Keratinocyte (primary cell): ENCODE data around the gene B4GALNT2. TPM values are rescaled to one million over a fixed set of nuclear protein-coding genes. Genes with fewer than 3 reads are reported as not detected.

ENCODE experiments used
- DNase-seq: peaks from one replicate; pipeline ENCODE4 v3.0.0-alpha.2; 2011; ENCODE audit warnings: low read depth, missing footprints, low spot score
- FAIRE-seq: peaks from 2 replicates; lab custom pipeline; 2011; peaks lifted over from hg19 to GRCh38; lab: Jason Lieb, UNC
- H2AFZ ChIP-seq: 2 replicates; pipeline ENCODE4 v1.6.0; 2012; ENCODE audit warnings: low read length, control low read depth, inconsistent platforms; ENCODE audit not compliant: control insufficient read depth
- H3K27ac ChIP-seq: 2 replicates; pipeline ENCODE4 v1.5.1; 2011; ENCODE audit warnings: low read length; ENCODE audit not compliant: control insufficient read depth, insufficient read depth
- H3K27me3 ChIP-seq: 3 replicates; pipeline ENCODE4 v1.6.0; 2011; ENCODE audit warnings: low read length; ENCODE audit not compliant: control insufficient read depth, insufficient read depth; ENCODE audit errors: extremely low read depth
- H3K36me3 ChIP-seq, 2 experiments: 2 replicates in 1 of 2; 3 replicates in 1 of 2; pipeline ENCODE4 v1.5.1; 2011; ENCODE audit warnings: low read length in 2 of 2, mild to moderate bottlenecking in 1 of 2; ENCODE audit not compliant: control insufficient read depth in 2 of 2, insufficient read depth in 2 of 2; ENCODE audit errors: extremely low read depth in 1 of 2
- H3K4me1 ChIP-seq: 3 replicates; pipeline ENCODE4 v1.5.1; 2011; ENCODE audit warnings: low read length; ENCODE audit not compliant: control insufficient read depth, insufficient read depth; ENCODE audit errors: extremely low read depth
- H3K4me2 ChIP-seq: 3 replicates; pipeline ENCODE4 v1.6.0; 2011; ENCODE audit warnings: low read depth, low read length; ENCODE audit not compliant: control insufficient read depth, insufficient read depth; ENCODE audit errors: extremely low read depth
- H3K4me3 ChIP-seq, 3 experiments: fragments of 200-600 bp in 1 of 3; sonication (generic) in 1 of 3; 2 replicates in 2 of 3; 3 replicates in 1 of 3; pipeline ENCODE4 v1.5.1; 2011 to 2016; ENCODE audit warnings: low read length in 3 of 3, mild to moderate bottlenecking in 3 of 3, control low read depth in 2 of 3, inconsistent platforms in 1 of 3, low read depth in 1 of 3, mixed read lengths in 1 of 3, mixed run types in 1 of 3, moderate library complexity in 1 of 3; ENCODE audit not compliant: control insufficient read depth in 2 of 3, insufficient read depth in 2 of 3; ENCODE audit errors: extremely low read depth in 1 of 3
- H3K79me2 ChIP-seq: 2 replicates; pipeline ENCODE4 v1.6.0; 2012; ENCODE audit warnings: low read length; ENCODE audit not compliant: control insufficient read depth, insufficient read depth
- H3K9ac ChIP-seq: 3 replicates; pipeline ENCODE4 v1.6.0; 2011; ENCODE audit warnings: low read length; ENCODE audit not compliant: control insufficient read depth, insufficient read depth; ENCODE audit errors: extremely low read depth
- H3K9me1 ChIP-seq: 3 replicates; pipeline ENCODE4 v1.6.0; 2011; ENCODE audit warnings: low read length; ENCODE audit not compliant: control insufficient read depth, insufficient read depth; ENCODE audit errors: extremely low read depth
- H3K9me3 ChIP-seq: 2 replicates; pipeline ENCODE4 v1.5.1; 2012; ENCODE audit warnings: low read depth, low read length; ENCODE audit not compliant: control insufficient read depth
- H4K20me1 ChIP-seq: 3 replicates; pipeline ENCODE4 v1.6.0; 2011; ENCODE audit warnings: low read length; ENCODE audit not compliant: control insufficient read depth, insufficient read depth; ENCODE audit errors: extremely low read depth
- CTCF ChIP-seq, 3 experiments: IDR thresholded peaks in 1 of 3; conservative IDR thresholded peaks in 1 of 3; optimal IDR thresholded peaks in 1 of 3; 2 replicates in 2 of 3; 3 replicates in 1 of 3; pipeline versions ENCODE3 to v1.5.1; 2011; ENCODE audit warnings: low read length in 3 of 3, mild to moderate bottlenecking in 3 of 3, moderate library complexity in 2 of 3, control low read depth in 1 of 3, inconsistent platforms in 1 of 3; ENCODE audit not compliant: insufficient read depth in 2 of 3; ENCODE audit errors: extremely low read depth in 1 of 3
- EZH2 ChIP-seq: IDR thresholded peaks from one replicate; pipeline ENCODE4 v1.6.1; 2012; ENCODE audit warnings: inconsistent platforms, mild to moderate bottlenecking, low read length, moderate library complexity
- dilution Hi-C: fragments of 300-500 bp; cut with MboI; formaldehyde crosslinking; loops from one replicate; pipeline ENCODE4 v1.7.0; 2020; ENCODE audit warnings: low sequenced_read_pairs; ENCODE audit not compliant: extremely low pct_ligation_motif_present
- polyA plus RNA-seq, 5 experiments: library from polyadenylated mRNA; depleted of rRNA in 3 of 5; stranded (reverse) in 3 of 5; stranded (forward) in 1 of 5; unstranded in 1 of 5; fragments of >200 nt; gene quantifications; 1 replicate in 1 of 5; 2 replicates in 3 of 5; 3 replicates in 1 of 5; pipeline versions ENCODE4 v1.2.1 to v1.2.3, GENCODE V29; 2011 to 2012; ENCODE audit warnings: missing spikeins in 2 of 5, low read depth in 1 of 5, low replicate concordance in 1 of 5

Gene B4GALNT2
- polyA plus RNA-seq, 1 donor (not counting 4 experiments of a cell fraction or from before 2014, with no cell fraction given): 0.01 TPM

GRCh38 chr17:49224198-49224996, 91.8 kb downstream of the B4GALNT2 start:
- Histone ChIP-seq H3K27ac (no peak overlapping the region), H3K27me3 (peaks cover 57% of the 10 kb centered on the region), H3K4me2 (peak overlapping the region; percentile 54), H3K36me3 (no peaks in the 10 kb centered on the region), H3K9me1 (no peaks in the 10 kb centered on the region), H2AFZ (peak overlapping the region; percentile 12), H3K79me2 (no peaks in the 10 kb centered on the region), H3K4me3 (no peak overlapping the region), H3K9me3 (no peaks in the 10 kb centered on the region), H3K9ac (no peak overlapping the region), H3K4me1 (peaks cover 9% of the 10 kb centered on the region), H4K20me1 (no peaks in the 10 kb centered on the region)
- FAIRE-seq (no peak), DNase-seq (no peak)
- TF ChIP-seq CTCF (optimal IDR thresholded peaks at IDR 0.05 in 1 of 3, IDR thresholded peaks at IDR 0.05 in 1 of 3, conservative IDR thresholded peaks at IDR 0.05 in 1 of 3; ENCODE audit: extremely low read depth in 1 of 3, insufficient read depth in 2 of 3, low read length in 3 of 3) (no peak), EZH2 (peak; percentile 90)
- dilution Hi-C loops: no loop called here

GRCh38 chr17:49224997-49225337, 92.4 kb downstream of the B4GALNT2 start:
- Histone ChIP-seq H3K9me3 (no peaks in the 10 kb centered on the region), H3K4me3 (no peak overlapping the region), H3K27me3 (peaks cover 62% of the 10 kb centered on the region), H2AFZ (no peak overlapping the region), H3K9ac (no peak overlapping the region), H3K4me2 (no peak overlapping the region), H3K4me1 (peaks cover 9% of the 10 kb centered on the region), H3K36me3 (no peaks in the 10 kb centered on the region), H4K20me1 (no peaks in the 10 kb centered on the region), H3K79me2 (no peaks in the 10 kb centered on the region), H3K27ac (no peak overlapping the region), H3K9me1 (no peaks in the 10 kb centered on the region)
- no peak for FAIRE-seq
- peak; percentile 34 for TF ChIP-seq EZH2
- no peak for TF ChIP-seq CTCF (optimal IDR thresholded peaks at IDR 0.05 in 1 of 3, IDR thresholded peaks at IDR 0.05 in 1 of 3, conservative IDR thresholded peaks at IDR 0.05 in 1 of 3; ENCODE audit: extremely low read depth in 1 of 3, insufficient read depth in 2 of 3, low read length in 3 of 3)
- dilution Hi-C loops: no loop called here
- no peak for DNase-seq
